Activated CD4-positive, alpha-beta T cell treated with anti-CD3 and anti-CD28 coated beads, Interleukin-2, amount 10 ng/mL, durations not matched to agents 7 days and 5 days (primary cell): ENCODE measurements around the gene BEST4. TPM values are rescaled to one million over a fixed set of nuclear protein-coding genes. Genes with fewer than 3 reads are reported as not detected.
A peak's percentile ranks its signal among the peaks of the same experiment; 100 is the strongest.
"Not testable (repeated sequence)": the region's sequence is repeated elsewhere in the genome, so short reads cannot be mapped to it uniquely, and the experiment has no call there.

ENCODE experiments used
- CTCF ChIA-PET: fragments of 350-600 bp; sonication (Branson Sonifier 250); formaldehyde crosslinking; loops from one replicate; lab custom pipeline; 2021; ENCODE audit warnings: antibody characterized with exemption; lab: Charles Lee
- POLR2A ChIA-PET: fragments of 350-600 bp; sonication (Branson Sonifier 250); formaldehyde crosslinking; loops from one replicate; lab custom pipeline; 2021; ENCODE audit warnings: antibody characterized with exemption; lab: Charles Lee
- DNase-seq: peaks from one replicate; pipeline ENCODE4 v3.0.0-alpha.2; 2020
- H3K27ac Mint-ChIP-seq: one replicate; pipeline ENCODE4 v1.8.0; 2021; ENCODE audit warnings: mild to moderate bottlenecking, moderate library complexity, mixed read lengths
- H3K27me3 Mint-ChIP-seq: one replicate; pipeline ENCODE4 v1.8.0; 2021; ENCODE audit warnings: mixed read lengths
- H3K36me3 Mint-ChIP-seq: one replicate; pipeline ENCODE4 v1.8.0; 2021; ENCODE audit warnings: low read depth, mixed read lengths
- H3K4me1 Mint-ChIP-seq: one replicate; pipeline ENCODE4 v1.8.0; 2021; ENCODE audit warnings: mixed read lengths
- H3K4me3 Mint-ChIP-seq: one replicate; pipeline ENCODE4 v1.8.0; 2021; ENCODE audit warnings: mild to moderate bottlenecking, moderate library complexity, mixed read lengths
- H3K9me3 Mint-ChIP-seq: one replicate; pipeline ENCODE4 v1.8.0; 2021; ENCODE audit warnings: mixed read lengths
- total RNA-seq, 2 experiments: library from RNA; stranded (reverse); gene quantifications; one replicate each; pipeline ENCODE4 v1.2.3, GENCODE V29; 2021

Gene BEST4
- total RNA-seq, 2 experiments from 2014 or later: 0.42 to 0.55 TPM

DNA sequence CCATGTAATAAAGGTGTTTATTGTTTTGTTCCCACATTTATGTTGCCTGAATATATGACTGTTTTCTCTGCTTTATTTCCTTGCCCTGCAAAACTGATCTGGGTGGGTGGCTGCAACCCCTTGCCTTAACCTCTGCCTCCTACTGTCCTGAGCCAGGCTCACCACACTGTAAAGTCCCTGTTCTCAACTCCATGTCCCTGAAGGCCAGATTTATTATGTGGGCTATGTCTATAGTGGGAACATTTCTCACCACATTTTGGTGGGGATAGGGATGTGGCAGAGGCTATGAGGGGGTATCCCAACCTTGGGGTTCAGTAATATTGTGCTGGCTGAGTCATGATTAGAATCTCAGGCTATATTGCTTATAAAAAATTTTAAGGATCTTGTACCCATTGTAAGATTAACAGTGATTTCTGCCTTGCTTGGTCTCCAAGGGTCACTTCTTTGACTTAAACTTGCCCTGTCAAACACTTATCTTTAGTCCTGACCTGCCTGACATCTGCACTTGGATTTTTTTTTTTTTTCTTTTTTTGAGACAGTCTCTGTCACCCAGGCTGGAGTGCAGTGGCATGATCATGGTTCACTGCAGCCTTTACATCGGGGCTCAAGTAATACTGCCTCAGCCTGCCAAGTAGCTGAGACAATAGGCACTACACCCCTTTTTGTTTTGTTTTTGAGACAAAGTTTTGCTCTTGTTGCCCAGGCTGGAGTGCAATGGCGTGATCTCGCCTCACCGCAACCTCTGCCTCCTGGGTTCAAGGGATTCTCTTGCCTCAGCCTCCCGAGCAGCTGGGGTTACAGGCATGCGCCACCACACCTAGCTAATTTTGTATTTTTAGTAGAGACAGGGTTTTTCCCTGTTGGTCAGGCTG, 9.0 kb downstream of the BEST4 start:
- ChIA-PET CTCF (interaction anchor here (1.3 kb wide), 1 partner anchor 21 kb away, joined by 3 read pairs; the partner anchor contains the start of gene PLK3), POLR2A (interaction anchor here (0.6 kb wide), 1 partner anchor 34 kb away, joined by 3 read pairs; no protein-coding TSS in a partner anchor)
- peak overlapping the region; percentile 21 for H3K4me3 Mint-ChIP-seq
- no peaks in the 10 kb centered on the region for H3K9me3 Mint-ChIP-seq
- H3K27ac Mint-ChIP-seq: peak overlapping the region; percentile 73
- no peak for DNase-seq
- peaks cover 53% of the 10 kb centered on the region for H3K4me1 Mint-ChIP-seq
- H3K27me3 Mint-ChIP-seq: no peaks in the 10 kb centered on the region
- H3K36me3 Mint-ChIP-seq: peaks cover 61% of the 10 kb centered on the region

GRCh38 chr1:44777969-44778635, 9.9 kb downstream of the BEST4 start:
- DNase-seq: no peak
- no peaks in the 10 kb centered on the region for H3K27me3 Mint-ChIP-seq
- peaks cover 61% of the 10 kb centered on the region for H3K36me3 Mint-ChIP-seq
- peak overlapping the region; percentile 82 for H3K4me3 Mint-ChIP-seq
- CTCF ChIA-PET: interaction anchor here (1.2 kb wide), 1 partner anchor 22 kb away, joined by 6 read pairs; the partner anchor contains the start of gene PLK3
- H3K27ac Mint-ChIP-seq: no peak overlapping the region
- POLR2A ChIA-PET: no interaction called here
- H3K9me3 Mint-ChIP-seq: no peaks in the 10 kb centered on the region
- H3K4me1 Mint-ChIP-seq: peaks cover 47% of the 10 kb centered on the region

GRCh38 chr1:44777547-44777946, 10.4 kb downstream of the BEST4 start:
- no peak for DNase-seq
- ChIA-PET POLR2A (no interaction called here), CTCF (interaction anchor here (1.2 kb wide), 1 partner anchor 23 kb away, joined by 6 read pairs; the partner anchor contains the start of gene PLK3)
- Mint-ChIP-seq H3K4me1 (peaks cover 45% of the 10 kb centered on the region), H3K36me3 (peaks cover 58% of the 10 kb centered on the region), H3K27me3 (no peaks in the 10 kb centered on the region), H3K4me3 (peak overlapping the region; percentile 82), H3K27ac (peak overlapping the region; percentile 73), H3K9me3 (no peaks in the 10 kb centered on the region)

DNA sequence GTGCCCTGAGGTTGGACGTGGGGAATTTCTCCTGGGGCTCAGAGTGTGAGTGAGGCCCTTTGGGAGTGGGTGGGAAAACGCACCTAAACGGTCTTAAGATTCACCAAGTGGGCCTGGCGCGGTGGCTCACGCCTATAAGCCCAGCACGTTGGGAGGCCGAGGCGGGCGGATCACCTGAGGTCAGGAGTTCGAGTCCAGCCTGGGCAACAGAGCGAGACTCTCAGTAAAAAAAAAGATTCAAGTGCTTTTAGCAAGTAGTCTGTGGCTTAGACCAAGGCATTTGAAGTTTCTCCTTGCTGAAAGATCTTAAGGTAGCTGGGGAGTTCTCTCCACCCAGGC, 11.3 kb downstream of the BEST4 start:
- H3K4me3 Mint-ChIP-seq: peak overlapping the region; percentile 82
- peaks cover 46% of the 10 kb centered on the region for H3K4me1 Mint-ChIP-seq
- H3K9me3 Mint-ChIP-seq: no peaks in the 10 kb centered on the region
- peak overlapping the region; percentile 94 for H3K27ac Mint-ChIP-seq
- DNase-seq: no peak
- H3K36me3 Mint-ChIP-seq: peaks cover 55% of the 10 kb centered on the region
- no peaks in the 10 kb centered on the region for H3K27me3 Mint-ChIP-seq
- ChIA-PET CTCF (interaction anchor here (0.5 to 2.5 kb wide), 6 partner anchors 8 to 234 kb away, joined by 3 to 23 read pairs (median 4); partner anchors contain the start of genes HECTD3 and PLK3), POLR2A (interaction anchor here (3.0 kb wide), 1 partner anchor 55 kb away, joined by 15 read pairs; no protein-coding TSS in a partner anchor)

DNA sequence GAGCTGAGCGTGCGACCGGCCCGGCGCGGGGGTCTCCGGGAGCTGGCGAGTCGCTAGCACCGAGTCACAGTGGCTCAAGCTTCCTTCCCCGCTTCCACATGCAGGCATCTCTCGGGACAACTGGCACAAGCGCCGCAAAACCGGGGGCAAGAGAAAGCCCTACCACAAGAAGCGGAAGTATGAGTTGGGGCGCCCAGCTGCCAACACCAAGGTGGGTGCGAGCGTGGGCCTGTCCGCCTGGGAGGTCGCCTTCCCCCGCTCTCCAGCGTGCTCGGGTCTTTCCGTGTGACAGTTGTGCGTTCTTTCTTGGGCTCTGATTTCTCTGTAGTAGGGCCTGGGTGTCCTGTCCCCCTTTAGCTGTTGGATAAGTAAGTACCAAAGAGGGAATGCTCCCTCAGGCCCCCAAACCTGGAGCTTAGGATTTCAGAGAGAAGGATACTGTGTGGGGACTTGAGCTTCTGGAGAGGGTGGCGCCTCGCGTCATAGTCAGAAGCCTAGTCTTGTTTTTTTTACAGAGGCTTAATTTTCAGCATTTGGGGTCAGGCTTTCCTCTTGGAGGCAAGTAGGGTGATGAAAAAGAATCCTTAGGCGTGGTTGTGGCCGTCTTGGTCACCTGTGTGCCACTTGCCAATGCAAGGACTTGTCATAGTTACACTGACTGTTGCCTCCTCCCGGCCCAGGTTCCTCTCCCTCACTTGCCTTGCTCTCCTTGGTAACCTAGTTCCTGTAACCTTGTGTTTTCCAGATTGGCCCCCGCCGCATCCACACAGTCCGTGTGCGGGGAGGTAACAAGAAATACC, 11.8 kb downstream of the BEST4 start:
- H3K9me3 Mint-ChIP-seq: no peaks in the 10 kb centered on the region
- CTCF ChIA-PET: interaction anchor here (0.5 to 2.5 kb wide), 15 partner anchors 9 to 235 kb away, joined by 3 to 23 read pairs (median 3); partner anchors contain the start of genes ARMH1, BEST4, HECTD3 and RNU5D-1
- H3K27me3 Mint-ChIP-seq: no peaks in the 10 kb centered on the region
- POLR2A ChIA-PET: interaction anchor here (3.0 kb wide), 1 partner anchor 54 kb away, joined by 15 read pairs; no protein-coding TSS in a partner anchor
- peak overlapping the region; percentile 82 for H3K4me3 Mint-ChIP-seq
- peaks cover 43% of the 10 kb centered on the region for H3K4me1 Mint-ChIP-seq
- peak; percentile 45 for DNase-seq
- peak overlapping the region; percentile 94 for H3K27ac Mint-ChIP-seq
- peaks cover 49% of the 10 kb centered on the region for H3K36me3 Mint-ChIP-seq

DNA sequence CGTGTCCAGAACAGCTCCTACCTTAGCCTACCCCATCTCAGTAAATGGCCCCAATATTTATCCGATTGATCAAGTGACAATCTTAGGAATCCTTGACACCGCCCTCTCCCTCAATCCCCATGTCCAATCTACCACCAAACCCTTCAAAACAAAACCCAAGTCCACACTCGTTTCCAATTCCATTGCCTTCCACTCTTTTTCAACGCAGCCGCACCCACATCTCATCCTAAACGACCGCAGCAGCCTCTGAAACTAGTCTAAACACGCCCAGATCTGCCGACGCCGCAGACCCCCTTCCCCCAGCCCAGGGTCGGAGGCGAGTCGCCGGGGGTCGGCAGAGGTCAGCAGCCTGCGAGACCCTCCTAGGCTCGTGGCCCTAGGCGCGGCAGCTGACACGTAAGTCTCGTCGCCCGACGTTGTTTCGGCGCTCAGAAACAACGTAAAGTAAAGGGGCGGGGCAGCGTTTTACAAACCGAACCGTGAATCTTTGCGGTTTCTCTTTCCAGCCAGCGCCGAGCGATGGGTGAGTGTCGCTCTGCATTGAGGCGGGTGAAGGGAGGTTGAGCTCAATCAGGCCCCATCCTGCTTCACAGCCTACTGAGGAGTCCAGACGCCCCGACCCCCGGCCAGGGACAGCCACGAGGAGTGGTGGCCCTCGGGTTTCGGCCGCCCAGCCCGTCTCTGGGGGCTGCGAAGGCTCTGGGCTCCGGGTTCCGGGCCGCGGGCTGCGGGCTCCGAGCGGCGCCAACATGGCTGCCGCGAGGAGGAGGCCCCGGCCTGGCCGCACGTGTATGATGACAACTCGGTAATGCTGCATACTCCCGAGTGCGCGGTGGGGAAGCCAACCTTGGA, 12.7 kb downstream of the BEST4 start, which contains the start of gene RPS8:
TSS of gene RPS8 (plus strand) at position 463 of the 852 bp plus-strand sequence. CDS start at position 520, 57 bp downstream.
- peak within 1 kb of the TSS; percentile 94 for H3K27ac Mint-ChIP-seq
- no peaks in the 10 kb centered on the region for H3K27me3 Mint-ChIP-seq
- ChIA-PET POLR2A (interaction anchor here (0.8 to 3.0 kb wide), 2 partner anchors 45 to 54 kb away, joined by 5 to 15 read pairs; no protein-coding TSS in a partner anchor), CTCF (interaction anchor here (0.8 to 2.5 kb wide), 16 partner anchors 9 to 235 kb away, joined by 3 to 23 read pairs (median 3); partner anchors contain the start of genes ARMH1, BEST4, HECTD3 and RNU5D-1)
- H3K4me1 Mint-ChIP-seq: peaks cover 40% of the 10 kb centered on the region
- no peaks in the 10 kb centered on the region for H3K9me3 Mint-ChIP-seq
- H3K36me3 Mint-ChIP-seq: peaks cover 41% of the 10 kb centered on the region
- H3K4me3 Mint-ChIP-seq: peak within 1 kb of the TSS; percentile 82
- DNase-seq: peak; percentile 94

DNA sequence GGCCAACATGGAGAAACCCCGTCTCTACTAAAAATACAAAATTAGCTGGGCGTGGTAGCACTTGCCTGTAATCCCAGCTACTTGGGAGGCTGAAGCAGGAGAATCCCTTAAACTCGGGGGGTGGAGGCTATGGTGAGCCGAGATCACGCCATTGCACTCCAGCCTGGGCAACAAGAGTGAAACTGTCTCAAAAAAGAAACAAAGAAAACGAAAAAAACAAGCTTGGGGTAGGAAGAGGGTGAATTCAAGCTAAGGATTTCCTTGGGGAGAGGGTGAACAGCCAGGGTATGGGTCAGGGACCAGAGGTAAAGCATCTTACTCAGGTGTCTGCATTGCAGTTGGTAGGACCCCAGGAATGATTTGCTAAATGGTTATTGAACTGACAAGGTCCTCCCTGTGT, 21.5 kb downstream of the BEST4 start:
- CTCF ChIA-PET: interaction anchor here (1.0 to 2.4 kb wide), 5 partner anchors 9 to 45 kb away, joined by 3 to 9 read pairs (median 6); partner anchors contain the start of gene RPS8
- Mint-ChIP-seq H3K36me3 (peaks cover 48% of the 10 kb centered on the region), H3K27ac (peak overlapping the region; percentile 46)
- H3K27me3 Mint-ChIP-seq, H3K4me1 Mint-ChIP-seq, H3K4me3 Mint-ChIP-seq, DNase-seq, POLR2A ChIA-PET, H3K9me3 Mint-ChIP-seq: not testable (repeated sequence)

- ChIA-PET POLR2A (interaction anchor here (0.7 kb wide), 1 partner anchor 213 kb away, joined by 3 read pairs; no protein-coding TSS in a partner anchor), CTCF (interaction anchor here (1.2 to 2.9 kb wide), 5 partner anchors 10 to 26 kb away, joined by 3 to 19 read pairs (median 4); no protein-coding TSS in a partner anchor)
- H3K27ac Mint-ChIP-seq: no peak overlapping the region
- no peaks in the 10 kb centered on the region for H3K27me3 Mint-ChIP-seq
- H3K9me3 Mint-ChIP-seq: no peaks in the 10 kb centered on the region
- H3K36me3 Mint-ChIP-seq: peaks cover 67% of the 10 kb centered on the region
- no peak overlapping the region for H3K4me3 Mint-ChIP-seq
- DNase-seq: no peak
- H3K4me1 Mint-ChIP-seq: peaks cover 9% of the 10 kb centered on the region
Measured at GRCh38 chr1:44760876-44761275, 27.1 kb downstream of the BEST4 start.

GRCh38 chr1:44759077-44759476, 28.9 kb downstream of the BEST4 start:
- ChIA-PET POLR2A (no interaction called here), CTCF (interaction anchor here (0.6 to 2.9 kb wide), 6 partner anchors 11 to 1448 kb away, joined by 3 to 19 read pairs (median 3); partner anchors contain the start of gene RNU5D-1)
- H3K4me1 Mint-ChIP-seq: peaks cover 9% of the 10 kb centered on the region
- no peaks in the 10 kb centered on the region for H3K27me3 Mint-ChIP-seq
- H3K27ac Mint-ChIP-seq: no peak overlapping the region
- no peaks in the 10 kb centered on the region for H3K9me3 Mint-ChIP-seq
- peaks cover 75% of the 10 kb centered on the region for H3K36me3 Mint-ChIP-seq
- no peak for DNase-seq
- H3K4me3 Mint-ChIP-seq: no peak overlapping the region

GRCh38 chr1:44757420-44757819, 30.6 kb downstream of the BEST4 start:
- CTCF ChIA-PET: no interaction called here
- H3K9me3 Mint-ChIP-seq: no peaks in the 10 kb centered on the region
- H3K27ac Mint-ChIP-seq: no peak overlapping the region
- DNase-seq: no peak
- no peak overlapping the region for H3K4me3 Mint-ChIP-seq
- POLR2A ChIA-PET: no interaction called here
- H3K36me3 Mint-ChIP-seq: peaks cover 77% of the 10 kb centered on the region
- H3K4me1 Mint-ChIP-seq: peaks cover 9% of the 10 kb centered on the region
- H3K27me3 Mint-ChIP-seq: no peaks in the 10 kb centered on the region

DNA sequence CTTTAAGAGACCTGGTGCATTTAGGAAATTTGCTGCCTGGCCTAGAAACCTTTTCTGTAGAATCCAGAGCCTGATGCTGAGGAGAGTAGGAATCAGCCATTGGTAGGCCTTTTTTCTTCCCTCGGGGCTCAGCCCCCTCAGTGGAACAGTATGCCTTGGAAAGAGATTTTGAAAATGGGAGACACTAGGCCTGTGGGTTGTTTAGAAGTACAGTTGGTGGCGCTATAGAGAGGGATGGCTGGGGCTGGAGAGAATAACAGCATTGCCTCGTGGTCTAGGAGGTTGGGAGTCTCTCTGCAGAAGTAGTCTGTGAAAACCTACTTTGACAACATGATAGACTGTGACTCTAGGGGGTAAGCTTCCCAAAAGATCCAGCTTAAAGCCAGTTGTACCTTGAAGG, 40.1 kb downstream of the BEST4 start:
- ChIA-PET POLR2A (no interaction called here), CTCF (interaction anchor here (0.6 to 3.3 kb wide), 6 partner anchors 12 to 85 kb away, joined by 3 to 19 read pairs (median 3); partner anchors contain the start of gene RNU5D-1)
- Mint-ChIP-seq H3K27me3 (no peaks in the 10 kb centered on the region), H3K9me3 (no peaks in the 10 kb centered on the region), H3K4me1 (peaks cover 33% of the 10 kb centered on the region), H3K4me3 (no peak overlapping the region), H3K27ac (peak overlapping the region; percentile 6), H3K36me3 (peaks cover 56% of the 10 kb centered on the region)
- no peak for DNase-seq
